ENCODE results near the gene FRMD4A. TPM values are rescaled to one million over a fixed set of nuclear protein-coding genes. Genes with fewer than 3 reads are reported as not detected.

Gene FRMD4A
- total and polyA plus RNA-seq, 2 of the 4 experiments (the other 2 are of a cell fraction): 30.3 to 68.8 TPM

GRCh38 chr10:14128519-14128918, 202.2 kb downstream of the FRMD4A start:
- Histone ChIP-seq H3K14ac (replicated peaks; ENCODE audit: low read depth, low read length) (no peak overlapping the region), H3K27me3 (ENCODE audit: control insufficient read depth, insufficient read depth, low read length) (no peaks in the 10 kb centered on the region), H4K91ac (ENCODE audit: insufficient read depth, low read depth, low read length) (peak overlapping the region; percentile 23; the same call in 1 of the 2 replicates), H3K4me2 (ENCODE audit: low read depth, low read length) (no peak overlapping the region), H4K5ac (ENCODE audit: low read depth, low read length) (no peak overlapping the region), H3K4ac (ENCODE audit: low read depth, low read length) (no peak overlapping the region), H3K36me3 (ENCODE audit: control insufficient read depth, insufficient read depth, low read length) (no peaks in the 10 kb centered on the region), H3K56ac (ENCODE audit: extremely low read depth, insufficient read depth, low read length) (no peak overlapping the region), H2AK5ac (ENCODE audit: low read depth, low read length) (0 out of 2 replicates have a peak overlapping the region, but pooled peaks have one; percentile 77), H2BK5ac (ENCODE audit: low read depth, low read length, poor library complexity, severe bottlenecking) (no peak overlapping the region), H4K20me1 (ENCODE audit: insufficient read depth, low read length) (no peaks in the 10 kb centered on the region), H4K8ac (ENCODE audit: low read depth in 2 of 2, low read length in 2 of 2) (no peak overlapping the region), H2AK9ac (replicated peaks; ENCODE audit: low read depth, low read length, poor library complexity) (no peak overlapping the region), H2AFZ (replicated peaks; ENCODE audit: low read length, poor library complexity) (no peak overlapping the region), H3K9ac (ENCODE audit: low read depth, low read length) (no peak overlapping the region), H3K4me1 (ENCODE audit: control insufficient read depth, insufficient read depth, low read length) (peaks cover 8% of the 10 kb centered on the region), H3K79me1 (ENCODE audit: low read depth in 1 of 2, low read length in 2 of 2) (no peaks in the 10 kb centered on the region), H2BK15ac (ENCODE audit: low read depth, low read length) (no peak overlapping the region), H3K9me1 (ENCODE audit: insufficient read depth, low read length) (no peaks in the 10 kb centered on the region), H3K9me3 (ENCODE audit: control insufficient read depth, insufficient read depth, low read length) (peaks cover 3% of the 10 kb centered on the region), H3K27ac (ENCODE audit: insufficient read depth, low read length) (no peak overlapping the region), H2BK120ac (ENCODE audit: low read depth, low read length) (no peak overlapping the region), H3K18ac (ENCODE audit: low read depth, low read length) (no peak overlapping the region), H3K23ac (ENCODE audit: low read depth, low read length) (no peak overlapping the region), H3K4me3 (ENCODE audit: insufficient read depth, low read depth, low read length) (no peak overlapping the region), H2BK20ac (ENCODE audit: low read depth, low read length) (no peak overlapping the region)
- ChIA-PET CTCF (no interaction called here), POLR2A (ENCODE audit: unreplicated experiment) (no interaction called here)
- dilution Hi-C loops (cut with HindIII; ENCODE audit: low sequenced_read_pairs, unreplicated experiment) (no loop called here), in situ Hi-C loops (cut with MboI; ENCODE audit: low sequenced_read_pairs) (no loop called here), intact Hi-C loops (cut with micrococcal nuclease) (no loop called here)
- TF ChIP-seq ELK1 (IDR thresholded peaks at IDR 0.05; ENCODE audit: borderline replicate concordance, low read depth, low read length): no peak
- TF ChIP-seq POLR2A (IDR thresholded peaks at IDR 0.05; ENCODE audit: low read depth, low read length): no peak
- no peak for TF ChIP-seq CEBPB (IDR thresholded peaks at IDR 0.05; ENCODE audit: low read depth, low read length)
- TF ChIP-seq CTCF (conservative IDR thresholded peaks at IDR 0.05; ENCODE audit: low read depth, low read length): no peak
- TF ChIP-seq MAFK (IDR thresholded peaks at IDR 0.05; ENCODE audit: low read depth, low read length): no peak
- TF ChIP-seq FOS (IDR thresholded peaks at IDR 0.05; ENCODE audit: low read depth, low read length): no peak
- TF ChIP-seq RCOR1 (IDR thresholded peaks at IDR 0.05; ENCODE audit: insufficient replicate concordance, low read length): no peak
- no peak for TF ChIP-seq SMC3 (IDR thresholded peaks at IDR 0.05; ENCODE audit: low read depth, low read length)
- no peak for TF ChIP-seq BHLHE40 (IDR thresholded peaks at IDR 0.05; ENCODE audit: low read depth, low read length)
- no peak for TF ChIP-seq RFX5 (IDR thresholded peaks at IDR 0.05; ENCODE audit: low read depth, low read length)
- TF ChIP-seq MAZ (IDR thresholded peaks at IDR 0.05; ENCODE audit: borderline replicate concordance, low read depth, low read length): no peak
- TF ChIP-seq NFE2L2 (IDR thresholded peaks at IDR 0.05; ENCODE audit: low read depth, low read length): no peak
- TF ChIP-seq MXI1 (IDR thresholded peaks at IDR 0.05; ENCODE audit: borderline replicate concordance, low read depth, low read length): no peak
- no peak for TF ChIP-seq CHD1 (IDR thresholded peaks at IDR 0.05; ENCODE audit: low read depth, low read length)
- TF ChIP-seq RAD21 (IDR thresholded peaks at IDR 0.05; ENCODE audit: low read length): no peak
- TF ChIP-seq USF2 (IDR thresholded peaks at IDR 0.05; ENCODE audit: low read depth, low read length): no peak
- ATAC-seq (ENCODE audit: low read depth) (no peak), DNase-seq (no peak)
- no TSS peak for BruUV-seq (replicated peaks)
- 69% methylated on average over 3 of the region's 8 CpGs; no CpG with 5 or more reads in 1 of the 2 experiments for WGBS, 2 experiments (ENCODE audit: extremely low coverage in 2 of 2, insufficient read length in 1 of 2)

Measured in IMR-90 (cell line).